ENCODE measurements around the gene ZNF362.
"Not testable (repeated sequence)": the region's sequence is repeated elsewhere in the genome, so short reads cannot be mapped to it uniquely, and the experiment has no call there.

Gene ZNF362

DNA sequence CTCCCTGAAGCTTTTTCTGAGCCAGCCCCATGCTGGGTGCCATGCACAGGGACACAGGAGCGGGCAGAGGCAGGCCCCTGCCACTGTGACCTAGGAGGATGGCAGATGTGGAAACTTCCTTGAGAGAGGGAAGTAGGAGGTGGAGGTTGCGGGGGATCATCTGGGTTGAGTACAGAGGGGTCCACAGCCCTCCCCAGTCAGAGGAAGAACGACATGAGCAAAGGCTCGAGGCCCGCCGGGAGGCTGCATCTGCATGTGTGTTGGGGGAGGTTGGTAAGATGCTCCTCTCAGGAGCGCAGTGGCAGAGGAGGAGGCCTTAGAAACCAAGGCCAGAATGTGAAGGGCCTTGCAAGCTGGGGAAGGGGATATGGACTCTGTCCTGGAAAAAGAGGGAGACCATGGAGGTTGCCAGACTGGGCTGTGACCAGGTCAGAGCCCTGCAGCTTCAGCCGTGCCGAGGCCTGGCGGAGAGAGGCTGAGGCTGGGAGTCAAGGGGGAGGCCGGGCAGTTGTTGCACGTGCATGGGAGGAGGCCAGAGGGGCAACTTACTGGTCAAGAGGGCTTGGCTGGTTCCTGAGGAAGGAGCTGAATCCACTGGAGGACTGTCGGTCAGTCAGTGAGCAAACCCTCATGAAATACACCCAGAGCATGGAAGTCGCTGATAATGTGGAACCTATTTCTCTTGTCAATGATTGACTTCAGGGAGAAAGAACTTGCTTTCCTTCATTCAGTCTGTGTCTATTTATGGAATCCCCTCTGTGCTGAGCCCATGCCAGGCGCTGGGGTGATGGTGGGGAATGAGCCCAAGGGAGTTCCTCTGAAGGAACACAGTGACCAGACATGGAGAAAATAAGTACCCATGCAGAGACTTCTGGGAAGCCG, 32.9 kb downstream of the ZNF362 start:
- no peak for DNase-seq

GRCh38 chr1:33289858-33290154, 33.5 kb downstream of the ZNF362 start:
- no peak for DNase-seq

DNA sequence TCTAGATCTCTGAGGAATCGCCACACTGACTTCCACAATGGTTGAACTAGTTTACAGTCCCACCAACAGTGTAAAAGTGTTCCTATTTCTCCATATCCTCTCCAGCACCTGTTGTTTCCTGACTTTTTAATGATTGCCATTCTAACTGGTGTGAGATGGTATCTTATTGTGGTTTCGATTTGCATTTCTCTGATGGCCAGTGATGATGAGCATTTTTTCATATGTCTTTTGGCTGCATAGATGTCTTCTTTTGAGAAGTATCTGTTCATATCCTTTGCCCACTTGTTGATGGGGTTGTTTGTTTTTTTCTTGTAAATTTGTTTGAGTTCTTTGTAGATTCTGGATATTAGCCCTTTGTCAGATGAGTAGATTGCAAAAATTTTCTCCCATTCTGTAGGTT, 34.3 kb downstream of the ZNF362 start:
- DNase-seq: not testable (repeated sequence)

DNA sequence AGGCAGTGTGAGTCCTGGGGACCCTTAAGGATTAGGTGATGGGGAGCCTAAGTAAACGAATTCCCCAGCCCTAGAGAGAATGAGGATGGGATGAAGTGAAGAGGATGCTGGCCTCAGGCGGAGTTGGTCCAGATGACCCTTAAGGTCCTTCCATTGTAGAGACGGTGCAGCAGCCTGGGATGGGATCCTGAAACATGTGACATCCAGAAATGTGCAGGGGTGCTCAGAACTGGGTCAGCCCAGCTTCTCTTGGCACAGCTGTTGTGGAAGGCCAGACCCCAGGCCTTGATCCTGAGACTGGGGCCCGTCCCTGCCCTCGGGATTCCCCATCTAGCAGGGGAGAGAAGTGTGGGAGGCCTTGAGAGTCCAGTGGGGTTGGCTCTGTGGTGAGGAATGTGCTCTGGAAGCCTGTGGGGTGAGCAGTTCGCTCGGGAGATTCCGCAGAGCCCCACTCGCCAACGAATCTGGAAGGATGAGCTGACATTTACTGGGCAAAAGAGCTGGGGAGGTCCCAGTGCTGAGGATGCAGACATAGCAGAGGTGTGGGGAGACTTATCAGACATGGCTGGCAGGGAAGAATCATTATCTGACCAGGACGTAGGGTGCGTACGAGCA, 36.5 kb downstream of the ZNF362 start:
- DNase-seq: no peak

GRCh38 chr1:33294071-33295010, 38.0 kb downstream of the ZNF362 start:
- DNase-seq: no peak

DNA sequence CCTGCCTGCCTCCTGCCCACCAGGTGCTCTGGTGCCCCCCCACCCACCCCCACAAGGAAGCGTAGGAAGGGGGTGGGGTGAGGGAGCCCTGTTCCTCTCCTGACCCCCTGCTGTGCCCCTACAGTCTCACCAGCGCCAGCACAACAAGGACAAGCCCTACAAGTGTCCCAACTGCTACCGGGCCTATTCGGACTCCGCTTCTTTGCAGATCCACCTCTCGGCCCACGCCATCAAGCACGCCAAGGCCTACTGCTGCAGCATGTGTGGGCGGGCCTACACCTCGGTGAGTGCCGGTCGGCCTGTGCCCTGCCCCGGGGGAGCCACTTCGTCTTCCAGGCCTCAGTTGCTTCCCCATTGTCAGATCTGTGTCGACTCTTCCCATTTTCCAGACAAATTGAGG, 38.7 kb downstream of the ZNF362 start:
- DNase-seq: no peak

DNA sequence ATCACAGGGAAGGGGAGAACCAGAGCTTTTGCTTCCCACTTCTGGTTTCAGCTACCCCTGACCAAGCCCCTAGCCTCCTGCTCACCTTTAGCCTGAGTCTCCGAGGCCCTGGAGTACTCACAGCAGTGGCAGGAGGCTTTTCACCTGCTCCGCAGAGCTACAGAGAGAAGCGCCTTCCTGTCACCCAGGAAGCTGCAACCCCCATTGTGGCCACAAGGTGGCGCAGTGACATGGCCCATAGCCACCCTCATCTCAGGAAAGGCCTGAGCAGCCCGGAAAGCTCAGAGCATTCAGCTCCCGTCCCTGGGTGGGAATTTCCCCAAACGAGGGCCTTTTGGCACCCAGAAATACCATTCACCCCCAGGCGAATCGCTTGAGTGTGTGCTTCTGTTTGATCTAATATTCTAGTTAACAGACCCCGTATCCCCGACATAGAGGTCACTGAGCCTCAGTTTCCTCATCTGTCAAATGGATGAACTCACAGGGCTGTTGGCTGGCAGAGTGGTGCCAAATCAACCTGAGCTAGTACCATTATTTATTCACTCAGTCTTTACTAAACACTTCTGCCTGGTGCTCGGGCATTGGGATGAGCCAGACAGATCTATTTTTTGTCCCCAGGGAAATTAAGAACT, 39.3 kb downstream of the ZNF362 start:
- DNase-seq: peak; percentile 84

DNA sequence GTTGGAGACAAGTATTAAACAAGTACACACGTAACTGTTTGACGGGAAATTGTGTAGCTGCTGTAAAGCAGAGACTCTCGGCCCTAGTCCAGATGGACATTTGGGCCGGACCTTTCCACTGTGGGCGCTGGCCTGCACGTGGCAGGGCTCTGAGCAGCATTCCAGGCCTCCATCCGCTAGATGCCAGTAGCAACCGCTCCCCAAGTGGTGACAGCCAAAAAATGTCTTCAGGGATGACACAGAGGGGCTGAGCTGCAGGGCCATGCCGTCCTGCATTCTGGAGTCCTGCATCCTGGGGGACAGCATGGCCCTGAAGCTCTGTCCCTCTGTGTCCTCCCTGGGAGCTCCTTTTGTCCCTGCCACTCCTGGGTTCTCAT, 39.8 kb downstream of the ZNF362 start:
- DNase-seq: no peak

DNA sequence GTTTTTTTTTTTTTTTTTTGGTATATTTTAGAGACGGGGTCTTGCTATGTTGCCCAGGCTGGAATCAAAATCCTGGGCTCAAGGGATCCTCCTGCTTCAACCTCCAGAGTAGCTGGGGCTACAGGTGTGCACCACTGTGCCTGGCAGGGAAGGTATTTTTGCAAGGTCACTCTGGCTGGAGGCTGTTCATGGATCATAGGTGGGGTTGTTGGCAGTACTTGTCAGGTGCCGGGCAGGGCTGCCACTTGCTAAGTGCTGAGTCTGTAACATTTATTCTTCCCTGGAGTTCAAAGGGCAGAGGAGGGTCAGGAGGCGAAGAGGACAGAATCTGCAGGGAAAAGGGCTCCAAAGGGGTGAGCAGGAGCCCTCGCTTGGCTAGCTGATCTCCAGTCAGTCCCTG, 40.5 kb downstream of the ZNF362 start:
- no peak for DNase-seq

DNA sequence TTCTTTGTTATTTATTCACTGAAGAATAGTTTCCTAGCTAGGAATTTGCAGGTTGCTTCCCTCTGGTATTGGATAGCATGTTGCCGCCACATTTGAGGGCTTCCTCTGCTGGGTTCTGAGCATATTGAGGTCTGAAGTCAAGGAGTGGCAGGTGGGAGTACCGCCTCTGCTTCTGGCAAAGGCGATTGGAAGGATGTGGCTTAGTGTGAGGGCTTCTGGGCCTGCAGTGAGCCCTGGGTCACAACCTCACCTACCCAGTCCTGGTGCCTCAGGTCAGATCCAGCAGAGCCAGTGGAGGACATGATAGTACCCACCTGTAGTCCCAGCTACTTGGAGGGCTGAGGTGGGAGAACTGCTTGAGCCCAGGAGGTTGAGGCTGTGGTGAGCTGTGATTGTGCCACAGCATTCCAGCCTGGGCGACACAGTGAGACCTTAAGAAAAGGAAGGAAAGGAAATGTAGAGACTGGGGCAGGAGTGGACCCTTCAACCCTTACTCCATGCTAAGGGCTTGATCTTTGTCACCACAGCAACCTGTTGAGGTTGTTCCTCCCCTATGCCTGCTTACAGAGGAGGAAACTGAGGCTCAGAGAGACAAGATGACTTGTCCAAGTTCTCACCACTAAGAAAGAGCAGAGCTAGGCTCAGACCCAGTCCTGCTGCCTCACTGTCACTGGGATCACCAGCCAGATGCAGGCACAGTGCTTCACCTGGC, 41.8 kb downstream of the ZNF362 start:
- DNase-seq: no peak

- peak; percentile 29 for DNase-seq
These were observed 42.5 kb downstream of the ZNF362 start for GRCh38 chr1:33298623-33299277.

- DNase-seq: no peak
These were observed 43.3 kb downstream of the ZNF362 start for GRCh38 chr1:33299461-33300155.

DNA sequence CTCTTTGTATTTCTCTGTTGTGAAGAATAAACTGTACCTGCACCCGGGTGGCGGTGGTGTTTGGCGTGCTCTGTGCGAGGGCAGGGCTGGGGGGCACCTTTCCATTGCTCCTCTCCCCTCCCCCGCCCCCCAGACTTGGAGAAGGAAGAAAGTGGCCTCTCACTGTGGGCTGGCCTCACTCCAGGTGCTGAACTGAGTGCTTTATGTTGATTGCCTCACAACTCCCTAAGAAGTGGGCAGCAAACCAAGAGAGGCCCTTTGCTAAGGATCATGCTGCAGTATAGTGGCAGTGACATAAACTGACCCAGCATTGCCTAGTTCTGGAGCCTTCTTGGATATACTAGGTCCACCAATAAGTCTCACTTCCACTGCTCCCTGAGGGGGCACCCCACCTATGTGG, 44.4 kb downstream of the ZNF362 start:
- no peak for DNase-seq

DNA sequence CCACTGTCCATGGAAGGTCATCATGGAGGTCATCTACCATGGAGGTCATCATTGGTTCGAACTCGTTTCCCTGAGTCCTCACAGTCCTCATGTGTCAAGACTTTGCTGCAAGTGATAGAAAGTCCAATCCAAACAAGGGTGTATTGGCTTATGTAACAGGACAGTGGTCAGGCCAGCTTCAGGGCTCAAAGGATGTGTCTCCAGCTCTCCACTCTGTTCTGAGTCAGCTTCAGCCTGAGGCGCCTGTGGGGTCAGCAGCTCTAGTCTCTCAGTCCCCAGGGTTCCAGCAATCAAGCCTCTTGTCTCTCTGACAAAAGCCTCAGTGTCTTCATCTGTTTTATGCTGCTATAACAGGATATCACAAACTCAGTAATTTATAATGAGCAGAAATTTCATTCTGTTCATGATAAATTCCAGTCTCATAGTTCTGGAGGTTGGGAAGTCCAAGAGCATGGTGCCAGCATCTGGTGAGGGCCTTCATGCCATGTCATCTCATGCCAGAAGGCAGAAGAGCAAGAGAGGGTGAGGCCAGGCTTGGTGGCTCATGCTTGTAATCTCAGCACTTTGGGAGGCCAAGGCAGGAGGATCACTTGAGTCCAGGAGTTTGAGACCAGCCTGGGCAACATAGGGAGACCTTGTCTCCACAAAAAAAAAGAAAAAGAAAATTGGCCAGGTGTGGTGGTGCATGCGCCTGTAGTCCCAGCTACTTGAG, 45.1 kb downstream of the ZNF362 start:
- no peak for DNase-seq

- no peak for DNase-seq
These were observed 46.0 kb downstream of the ZNF362 start for GRCh38 chr1:33302325-33302724.

DNA sequence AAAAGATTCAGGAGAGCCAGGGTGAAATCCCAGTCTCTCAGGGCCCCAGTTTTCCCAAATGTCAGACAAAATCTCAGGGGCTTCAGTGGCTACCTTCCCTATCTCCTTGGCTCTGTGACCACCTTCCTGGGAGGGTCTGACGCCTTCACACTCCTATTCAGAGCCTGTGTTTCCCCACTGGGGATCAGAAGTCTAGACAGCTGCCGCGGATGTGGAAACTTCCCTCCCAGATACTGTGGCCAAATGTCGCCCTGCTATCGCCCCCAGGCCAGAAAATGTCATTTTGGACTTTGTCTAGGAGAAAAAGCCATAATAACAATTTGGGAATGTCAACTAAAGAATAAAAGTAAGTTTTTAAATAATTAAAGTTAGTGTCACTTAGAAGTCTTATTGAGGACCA, 48.7 kb downstream of the ZNF362 start:
- no peak for DNase-seq

DNA sequence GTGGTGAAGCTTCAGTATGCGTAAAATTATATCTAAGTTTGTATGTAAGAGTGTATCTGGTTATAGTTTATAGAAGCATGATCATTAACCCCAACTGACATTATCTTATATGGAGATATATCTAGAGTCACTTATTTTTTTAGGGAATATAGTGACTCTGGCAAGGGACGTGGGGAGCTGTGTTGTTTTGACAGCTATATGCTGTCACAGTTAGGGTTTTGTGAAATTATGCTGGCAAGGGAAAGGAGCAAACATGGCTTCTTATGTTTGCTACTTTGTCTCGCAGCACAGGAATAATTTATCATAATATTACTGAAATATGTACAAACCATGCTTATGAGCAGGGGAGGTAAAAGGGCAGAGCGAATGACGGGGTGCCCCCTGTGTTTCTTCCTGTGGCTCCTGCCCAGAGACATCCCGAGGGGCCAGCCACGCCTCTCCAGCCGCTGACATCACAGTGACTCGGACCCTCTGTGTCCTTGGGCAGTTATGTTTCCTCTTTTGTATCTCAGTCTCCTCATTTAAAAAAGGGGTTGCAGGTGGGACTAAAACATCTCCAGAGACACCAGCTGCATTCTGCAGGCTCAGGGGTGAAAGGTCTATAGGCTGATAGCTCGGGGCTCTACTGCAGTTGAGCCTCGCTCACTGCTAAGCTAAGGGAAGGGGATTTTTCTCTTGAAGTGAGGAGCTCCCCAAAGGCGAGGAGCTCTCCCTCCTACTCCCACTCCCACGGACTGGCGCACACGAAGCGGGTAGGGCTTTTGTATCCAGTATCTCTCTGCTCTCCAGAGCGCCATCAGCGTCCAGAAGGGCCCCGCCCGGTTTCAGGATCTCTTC, 49.7 kb downstream of the ZNF362 start:
- no peak for DNase-seq

DNA sequence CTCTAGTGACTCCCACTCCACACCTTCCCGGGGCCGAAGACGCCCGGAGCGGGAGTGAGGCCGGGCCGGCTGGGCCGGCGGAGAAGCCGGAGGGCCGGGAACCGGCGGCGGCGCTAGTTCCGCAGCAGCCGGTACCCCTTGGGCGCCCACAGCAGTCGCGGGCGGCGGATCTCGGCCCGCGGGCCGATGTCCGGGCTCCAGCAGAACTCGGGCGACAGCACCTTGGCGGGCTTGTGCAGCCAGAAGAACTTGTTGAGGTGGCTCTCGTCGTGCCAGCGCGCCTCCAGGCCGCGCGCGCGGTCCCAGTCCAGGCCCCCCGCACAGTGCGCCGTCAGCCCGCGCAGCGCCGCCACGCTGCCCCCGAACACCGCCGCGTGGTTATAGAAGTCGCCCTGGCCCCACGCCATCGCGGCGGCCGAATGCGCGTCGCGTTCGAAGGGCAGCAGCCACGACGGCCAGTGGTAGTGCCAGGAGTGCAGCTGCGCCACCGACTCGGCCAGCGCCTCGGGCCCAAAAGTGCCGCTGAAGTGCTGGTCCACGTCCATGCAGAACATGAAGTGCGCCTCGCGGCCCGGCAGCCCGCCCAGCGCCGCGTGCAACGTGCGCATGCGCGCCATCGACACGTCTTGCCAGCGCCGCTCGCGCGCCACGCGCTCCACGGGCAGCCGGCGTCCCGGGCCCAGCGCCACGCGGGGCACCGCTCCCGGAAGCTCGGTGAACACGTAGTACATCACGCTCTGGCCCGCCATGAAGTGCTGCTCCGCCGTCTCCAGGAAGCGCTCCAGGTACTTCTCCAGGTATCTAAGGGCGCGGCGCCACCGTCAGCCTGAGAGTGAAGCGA, 50.6 kb downstream of the ZNF362 start:
- no peak for DNase-seq

DNA sequence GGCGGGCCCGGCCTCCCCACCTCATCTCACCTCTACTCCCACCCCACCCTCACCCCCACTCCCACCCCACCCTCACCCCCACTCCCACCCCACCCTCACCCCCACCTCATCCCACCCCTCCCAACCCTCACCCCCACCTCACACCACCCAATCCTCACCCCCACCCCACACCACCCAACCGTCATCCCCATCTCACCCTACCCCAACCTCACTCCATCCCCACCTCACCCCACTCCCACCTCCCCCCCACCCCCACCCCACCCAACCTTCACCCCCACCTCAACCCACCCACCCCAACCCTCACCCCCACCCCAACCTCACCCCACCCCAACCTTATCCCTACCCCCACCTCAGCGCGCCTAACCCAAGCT, 51.2 kb downstream of the ZNF362 start:
- no peak for DNase-seq

Measured in effector CD4-positive, alpha-beta T cell (primary cell).